Cerebellar nuclear complex (tissue), 1 donor: ENCODE data around the gene PDE4D.

Source experiments
- DNase-seq, 2 experiments: peaks; one replicate each; lab custom pipeline; 2025; lab: John Stamatoyannopoulos, UW

Gene PDE4D

GRCh38 chr5:59517926-59518585 lies 375.5 kb downstream of the PDE4D start:
- no peak for DNase-seq

- no peak for DNase-seq
Observed at GRCh38 chr5:59516161-59516560, 377.4 kb downstream of the PDE4D start.

DNA sequence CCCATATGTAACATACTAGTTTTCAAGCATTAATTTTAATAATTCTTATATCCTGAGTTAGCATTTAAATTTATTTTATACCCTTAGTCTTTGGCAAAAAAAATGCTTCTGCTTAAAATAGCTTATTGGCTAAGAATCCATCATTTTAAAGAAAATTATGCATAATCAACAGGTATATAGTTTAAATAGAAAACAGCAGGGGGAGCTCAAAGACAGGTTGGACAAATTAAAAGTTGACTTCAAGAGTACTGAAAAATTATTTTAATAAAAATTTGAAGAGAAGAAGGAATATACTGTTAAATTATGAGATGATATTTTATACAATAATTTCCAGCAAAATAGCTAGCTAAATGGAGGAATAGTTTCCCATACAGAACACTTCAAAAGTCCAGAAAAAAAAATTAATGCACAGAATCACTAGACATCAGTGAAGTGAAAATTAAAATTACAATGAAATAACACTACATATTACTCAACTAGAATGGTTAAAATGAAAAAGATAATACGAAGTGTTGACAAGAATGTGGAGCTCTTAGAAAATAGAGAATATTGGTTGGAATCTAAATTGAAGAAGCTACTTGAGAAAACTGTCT lies 387.1 kb downstream of the PDE4D start:
- no peak for DNase-seq

DNA sequence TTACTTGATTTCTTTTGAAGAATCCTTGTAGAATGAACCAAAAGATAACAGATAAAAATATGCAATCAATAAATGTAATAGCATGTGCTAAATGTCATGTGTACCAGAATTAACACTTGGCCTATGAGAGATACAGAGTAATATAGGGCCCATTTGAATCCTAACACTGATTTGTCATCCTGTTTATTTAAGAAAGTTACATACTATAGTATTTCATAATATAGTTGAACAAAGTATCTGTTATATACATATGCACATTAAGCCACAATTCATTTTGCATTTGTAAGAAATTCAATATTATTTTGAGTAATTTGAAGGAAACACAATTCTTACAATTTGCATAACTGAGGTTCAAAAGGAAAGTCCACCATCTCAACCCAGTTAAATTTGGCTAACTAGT lies 389.5 kb downstream of the PDE4D start:
- no peak for DNase-seq

DNA sequence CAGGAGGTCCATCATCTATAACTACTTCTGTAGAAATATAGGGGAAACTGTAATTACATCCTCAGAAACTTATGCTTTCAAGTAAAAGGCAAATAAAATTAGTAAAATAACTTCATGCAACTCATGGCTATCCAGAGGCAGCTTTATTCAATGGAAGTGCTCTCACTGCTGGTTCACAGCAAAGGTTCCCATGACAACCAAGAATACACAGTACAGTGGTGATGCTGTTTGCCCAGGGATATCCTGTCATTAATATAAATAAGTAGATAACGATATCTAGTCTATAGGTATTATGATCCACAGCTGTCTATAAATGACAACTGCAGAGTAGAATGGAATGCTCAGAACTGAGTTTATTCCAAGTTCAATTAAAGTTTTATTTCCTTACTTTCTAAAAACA lies 390.3 kb downstream of the PDE4D start:
- DNase-seq: no peak

GRCh38 chr5:59501316-59501715 lies 392.2 kb downstream of the PDE4D start:
- no peak for DNase-seq

- no peak for DNase-seq
Observed at GRCh38 chr5:59500014-59500413, 393.5 kb downstream of the PDE4D start.

DNA sequence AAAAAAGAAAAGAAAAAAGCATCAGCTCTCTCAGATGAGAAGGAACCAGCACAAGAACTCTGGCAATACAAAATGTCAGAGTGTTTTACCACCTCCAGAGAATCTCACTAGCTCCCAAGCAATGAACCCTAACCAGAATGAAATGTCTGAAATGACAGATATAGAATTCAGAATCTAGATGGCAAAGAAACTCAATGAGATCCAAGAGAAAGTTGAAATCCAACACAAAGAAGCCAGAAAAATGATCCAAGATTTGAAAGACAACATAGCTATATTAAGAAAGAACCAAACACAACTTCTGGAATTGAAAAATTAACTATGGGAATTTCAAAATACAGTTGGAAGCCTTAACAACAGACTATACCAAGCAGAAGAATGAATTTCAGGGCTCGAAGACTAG lies 396.3 kb downstream of the PDE4D start:
- no peak for DNase-seq

DNA sequence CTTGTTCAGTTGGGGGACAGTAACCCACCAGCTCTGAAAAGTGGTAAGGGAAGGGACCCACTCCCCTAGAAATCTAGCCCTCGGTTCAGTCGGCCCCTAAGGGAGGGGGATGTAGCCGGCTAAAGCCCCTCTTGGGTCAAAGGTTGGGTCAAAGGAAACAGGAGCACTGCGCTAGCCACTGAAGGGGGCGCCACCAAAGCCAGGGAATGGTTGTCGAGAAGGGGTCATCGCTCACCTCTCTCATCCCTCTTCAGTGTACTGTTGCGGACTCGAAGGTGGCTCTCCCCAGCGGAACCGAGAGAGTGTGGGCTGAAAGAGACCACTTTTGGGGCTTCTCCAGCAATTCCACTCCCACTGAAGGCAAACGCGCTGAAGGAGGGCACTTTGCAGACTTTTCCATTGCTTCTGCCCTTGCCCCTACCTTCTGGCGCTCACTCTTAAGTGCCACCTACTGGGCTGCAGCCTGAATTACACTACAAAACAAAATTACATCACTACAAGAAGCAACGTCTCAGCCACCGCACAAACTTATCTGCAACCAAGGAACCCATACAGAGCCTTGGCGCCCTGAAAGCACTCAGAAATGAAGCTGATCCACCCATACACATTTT lies 396.9 kb downstream of the PDE4D start:
- DNase-seq: no peak

GRCh38 chr5:59491945-59492344 lies 401.6 kb downstream of the PDE4D start:
- no peak for DNase-seq

GRCh38 chr5:59489551-59489950 lies 404.0 kb downstream of the PDE4D start:
- DNase-seq: no peak

- no peak for DNase-seq
Observed at GRCh38 chr5:59487772-59488729, 405.5 kb downstream of the PDE4D start.

- no peak for DNase-seq
Observed at GRCh38 chr5:59487068-59487686, 406.3 kb downstream of the PDE4D start.

DNA sequence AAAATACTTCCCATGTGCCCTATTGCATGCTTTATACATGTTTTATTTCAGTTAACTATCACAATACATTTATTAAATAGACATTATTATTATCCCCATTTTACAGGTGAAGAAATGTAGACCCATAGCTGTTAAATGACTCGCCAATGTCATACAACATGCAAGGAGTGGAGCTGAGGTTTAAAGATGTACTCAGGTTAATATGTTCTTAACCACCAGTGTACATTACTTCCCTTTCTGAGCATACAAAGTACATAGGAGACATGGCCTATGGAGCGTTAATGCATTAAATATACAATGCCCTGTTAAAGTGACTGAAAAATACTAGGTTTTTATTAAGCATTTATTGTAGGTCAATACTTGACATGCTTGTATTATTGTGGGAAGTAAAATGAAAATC lies 407.0 kb downstream of the PDE4D start:
- no peak for DNase-seq

DNA sequence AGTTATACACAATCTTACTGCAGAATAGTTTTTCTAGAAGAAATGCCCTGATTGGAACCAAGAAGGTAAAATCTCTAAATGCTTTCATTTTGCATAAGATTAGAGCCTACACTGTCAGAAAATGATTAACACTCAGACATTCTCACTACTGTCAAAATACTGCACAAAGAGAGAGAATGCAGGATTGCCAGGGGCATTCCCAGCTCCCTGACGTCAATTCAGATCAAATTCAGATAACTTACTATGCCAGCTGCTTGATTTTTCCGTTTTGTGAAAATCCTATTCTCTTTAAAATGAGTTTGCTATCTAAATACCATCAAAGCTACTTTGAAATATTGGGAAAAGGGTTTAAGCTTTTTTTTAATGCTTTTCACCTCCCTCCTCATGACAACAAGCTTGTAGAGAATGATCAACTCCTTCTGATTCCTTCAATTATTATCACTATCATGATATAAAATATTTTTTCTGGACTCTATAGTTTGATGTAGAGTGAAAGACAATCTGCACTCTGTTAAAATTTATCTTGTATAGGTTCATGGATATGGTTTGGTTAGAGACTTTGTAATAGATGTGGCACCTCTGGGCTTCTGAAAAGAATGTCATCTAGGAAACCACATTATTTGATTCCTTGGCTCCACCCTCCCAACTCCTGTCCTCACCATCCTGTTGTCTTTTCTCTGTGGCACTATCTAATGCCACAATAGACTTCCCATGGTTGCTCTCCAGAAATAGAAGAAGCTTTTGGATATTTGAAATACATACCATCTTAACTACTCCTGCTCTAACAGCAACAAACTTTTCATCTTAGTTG lies 407.7 kb downstream of the PDE4D start:
- no peak for DNase-seq

DNA sequence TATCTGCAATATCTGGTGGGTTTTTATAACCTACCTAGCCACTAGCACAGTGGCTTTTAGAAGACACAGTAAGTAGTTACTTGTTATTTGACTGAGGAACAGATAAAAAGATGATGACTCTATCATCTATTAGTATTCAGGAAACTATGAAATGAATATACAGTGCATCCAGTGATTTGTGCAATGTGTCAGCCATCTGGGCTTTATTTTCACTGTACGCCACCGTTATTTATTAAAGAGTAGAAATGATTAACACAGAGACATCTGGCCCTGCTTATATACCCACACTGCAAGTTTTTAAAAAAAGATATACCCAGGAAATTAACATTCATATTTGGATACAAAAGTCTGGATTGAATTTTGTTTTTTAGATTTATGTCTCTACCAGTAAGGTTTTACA lies 408.4 kb downstream of the PDE4D start:
- DNase-seq: no peak

- no peak for DNase-seq
Observed at GRCh38 chr5:59484618-59485017, 408.9 kb downstream of the PDE4D start.

DNA sequence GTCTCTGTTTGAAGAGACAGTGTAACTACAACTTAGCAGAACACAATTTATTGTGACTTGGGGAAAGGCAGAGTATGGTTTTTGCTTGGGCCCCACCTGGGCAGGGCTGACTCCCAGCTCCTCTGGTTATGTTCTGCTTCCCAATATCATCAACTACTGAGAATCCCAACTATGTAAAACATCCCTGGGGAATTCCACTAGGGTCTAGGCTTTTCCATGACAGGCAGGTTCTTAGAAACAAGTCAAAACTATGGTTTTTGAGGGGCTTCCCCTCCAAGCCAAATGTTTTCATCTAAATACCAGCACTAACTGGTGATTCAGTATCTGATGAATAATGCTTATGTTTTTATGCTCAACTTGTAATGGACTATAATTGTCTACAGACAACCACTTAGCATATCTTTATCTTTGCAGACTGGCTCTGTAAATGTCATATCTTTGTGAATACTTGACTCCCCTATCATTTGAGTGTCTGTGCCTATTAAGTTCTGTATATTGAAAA lies 409.5 kb downstream of the PDE4D start:
- DNase-seq: no peak

- DNase-seq: no peak
Observed at GRCh38 chr5:59479086-59479485, 414.4 kb downstream of the PDE4D start.

GRCh38 chr5:59474324-59474723 lies 419.2 kb downstream of the PDE4D start:
- no peak for DNase-seq

GRCh38 chr5:59473611-59474010 lies 419.9 kb downstream of the PDE4D start:
- DNase-seq: no peak
